Limb (tissue), 2 donors: ENCODE data around the gene GABRG2.
"Not testable (repeated sequence)": the region's sequence is repeated elsewhere in the genome, so short reads cannot be mapped to it uniquely, and the experiment has no call there.

Experiments used
- DNase-seq, 2 donors: peaks; one replicate each; pipeline ENCODE4 v3.0.0-alpha.2; 2016; ENCODE audit errors: extremely low spot score in 2 of 2

Gene GABRG2

GRCh38 chr5:162067655-162068411 lies at the start of gene GABRG2:
GABRG2 (plus strand) TSS chr5:162067773; CDS start chr5:162068000, 227 bp downstream.
- peak in 1 of 2 donors; percentile 28 for DNase-seq

DNA sequence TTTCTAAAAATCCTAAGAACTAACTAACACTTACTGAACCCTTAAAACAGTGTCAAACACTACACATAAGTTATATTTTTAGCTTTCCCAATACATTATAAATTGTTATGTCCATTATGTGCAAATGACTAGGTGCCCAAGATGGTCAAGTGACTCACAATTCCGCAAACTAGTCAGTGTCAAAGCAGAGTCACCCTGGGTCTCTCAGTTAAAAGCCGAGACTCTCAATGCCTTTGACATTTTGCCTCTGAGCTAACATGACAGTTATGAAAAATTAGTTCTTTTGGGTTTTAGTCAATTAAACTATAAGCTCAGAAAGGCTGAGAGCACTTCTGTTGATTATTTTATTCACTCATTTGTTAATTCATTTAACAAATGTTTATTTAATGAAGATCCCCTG lies 42.3 kb upstream of the GABRG2 start:
- DNase-seq: no peak

DNA sequence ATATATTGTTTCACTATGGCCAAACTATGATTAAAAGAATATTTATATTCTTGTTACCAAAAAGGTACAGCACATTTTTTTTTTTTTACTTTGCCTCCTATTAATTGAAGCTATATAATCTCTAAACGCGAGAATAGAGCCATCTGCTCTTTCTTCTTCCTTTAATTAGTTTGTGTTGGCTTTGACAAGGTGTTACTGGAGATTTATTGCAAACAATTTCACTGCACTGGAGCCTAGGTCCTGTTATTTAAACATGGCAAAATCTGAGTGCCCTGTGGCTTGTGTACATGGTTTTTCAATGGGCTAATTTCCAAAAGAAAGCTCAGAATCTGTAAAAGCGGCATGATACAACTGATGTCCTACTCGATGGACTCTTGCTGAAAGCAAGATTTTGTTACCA lies 40.8 kb upstream of the GABRG2 start:
- DNase-seq: no peak

GRCh38 chr5:162037431-162037830 lies 30.1 kb upstream of the GABRG2 start:
- no peak for DNase-seq

- no peak for DNase-seq
Observed at GRCh38 chr5:162047279-162047678, 20.3 kb upstream of the GABRG2 start.

DNA sequence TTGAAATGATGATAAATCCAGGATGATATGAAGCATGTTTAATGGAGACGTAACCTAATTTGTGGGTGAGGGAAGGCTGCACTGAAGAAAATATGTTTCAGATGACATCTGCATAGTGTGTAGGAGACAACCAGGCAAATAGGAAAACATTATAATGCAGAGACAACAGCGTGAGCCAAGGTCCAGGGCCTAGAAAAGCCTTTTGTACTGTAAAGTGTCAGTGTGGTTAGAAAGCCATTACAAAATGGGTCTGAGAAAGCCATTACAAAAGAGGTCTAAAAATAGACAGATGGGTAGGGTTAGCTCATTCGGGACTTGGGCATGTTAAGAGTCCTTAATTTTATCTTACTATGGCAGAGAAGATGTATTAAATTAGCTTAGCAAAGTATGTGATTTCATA lies 14.9 kb upstream of the GABRG2 start:
- no peak for DNase-seq

- DNase-seq: not testable (repeated sequence)
Observed at GRCh38 chr5:162055095-162055494, 12.5 kb upstream of the GABRG2 start.

DNA sequence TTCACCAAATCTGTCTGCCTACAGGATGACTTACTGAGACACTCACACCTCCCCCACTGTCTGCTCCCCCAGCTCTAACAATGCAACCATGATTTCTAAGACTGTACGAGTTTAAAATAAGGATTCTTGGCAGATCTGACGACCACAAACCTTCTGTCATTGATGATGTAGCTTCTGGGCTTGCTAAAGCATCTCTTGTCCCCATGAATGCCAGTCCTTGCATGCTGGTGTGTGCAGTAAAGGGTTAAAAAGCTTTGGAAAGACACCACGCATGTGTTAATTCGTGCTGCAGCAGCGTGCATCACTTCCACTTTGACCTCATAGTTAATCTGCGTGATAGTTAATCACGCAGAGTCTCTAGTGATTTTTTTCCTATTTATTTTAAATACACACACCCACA lies 411 bp upstream of the GABRG2 start:
- DNase-seq: no peak

DNA sequence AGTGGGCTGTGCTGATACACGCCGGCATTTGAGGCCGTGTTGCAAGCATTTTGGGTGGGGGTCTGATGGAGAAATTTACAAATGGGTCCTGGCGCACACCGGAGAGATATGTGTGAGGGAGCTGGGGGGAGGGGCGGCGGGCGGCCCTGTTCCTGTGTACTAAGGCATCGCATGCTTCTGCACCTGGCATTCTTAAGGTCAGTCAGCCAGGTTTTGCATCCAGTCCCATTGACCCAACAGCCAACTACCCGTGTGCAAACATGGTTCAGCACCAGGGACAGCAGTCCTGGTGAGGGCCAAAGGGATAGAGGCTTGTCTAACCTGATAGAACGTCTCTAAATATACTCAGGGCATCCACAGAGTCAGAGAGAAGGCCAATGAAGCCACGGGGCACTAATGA lies 839 bp downstream of the GABRG2 start:
- DNase-seq: peak; percentile 28 to 78

DNA sequence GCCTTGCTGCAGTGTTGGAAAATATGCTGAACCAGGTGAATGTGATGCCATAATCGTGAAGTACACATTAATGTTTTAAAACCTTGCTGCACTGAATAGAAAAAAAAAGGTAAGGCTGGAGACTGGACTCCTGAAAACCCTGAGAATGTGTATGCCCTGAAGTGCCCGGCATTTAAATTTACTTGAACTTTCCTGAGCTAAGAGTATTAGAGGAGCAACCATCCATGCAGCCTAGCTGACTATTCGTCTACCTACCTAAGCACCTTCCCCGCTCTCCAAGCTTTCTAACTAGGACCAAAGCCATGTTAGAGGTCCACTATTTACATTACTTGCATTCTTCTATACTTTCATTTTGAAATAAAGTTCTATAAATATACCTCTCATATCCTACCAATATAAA lies 1.4 kb downstream of the GABRG2 start:
- no peak for DNase-seq

DNA sequence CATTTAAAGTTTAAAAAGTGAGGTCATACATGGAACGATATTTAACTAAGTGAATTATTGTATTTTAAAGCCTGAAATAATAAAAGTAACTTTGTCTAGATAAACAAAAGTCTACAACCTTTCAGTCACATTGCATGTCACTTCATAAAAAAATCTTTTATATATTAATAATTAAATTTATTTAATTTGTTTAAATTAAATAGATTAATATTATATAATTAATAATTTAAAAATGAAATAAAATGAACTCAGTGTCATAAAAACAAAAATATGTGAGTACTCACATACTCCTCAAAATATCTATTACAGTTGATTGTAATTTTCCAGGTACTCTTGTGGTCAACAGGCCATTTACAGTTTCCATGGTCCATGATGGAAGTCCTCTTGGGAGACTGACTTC lies 11.2 kb downstream of the GABRG2 start:
- no peak for DNase-seq

GRCh38 chr5:162091336-162091735 lies 23.8 kb downstream of the GABRG2 start:
- no peak for DNase-seq

- no peak for DNase-seq
Observed at GRCh38 chr5:162096448-162096847, 28.9 kb downstream of the GABRG2 start.

DNA sequence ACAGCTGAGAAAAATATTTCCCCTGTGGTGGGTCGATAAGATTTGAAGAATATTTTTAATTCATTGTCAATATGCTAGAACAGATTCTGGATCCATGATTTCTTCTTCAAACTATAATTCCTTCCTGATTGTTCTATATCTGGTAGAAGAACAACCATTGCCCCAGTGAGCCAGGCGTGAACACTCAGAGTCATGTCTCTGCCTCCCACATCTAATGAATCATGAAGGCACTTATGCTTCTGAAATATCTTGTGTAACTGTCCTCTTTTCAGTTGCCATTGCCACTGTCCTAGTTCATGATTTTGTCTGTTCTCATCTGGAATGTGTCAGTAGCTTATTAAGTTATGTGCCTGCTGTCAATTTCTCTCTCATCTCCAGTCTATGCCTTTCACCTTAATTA lies 40.0 kb downstream of the GABRG2 start:
- no peak for DNase-seq

GRCh38 chr5:162119801-162120200 lies 52.2 kb downstream of the GABRG2 start:
- DNase-seq: no peak

GRCh38 chr5:162128117-162128516 lies 60.5 kb downstream of the GABRG2 start:
- peak in 1 of 2 donors; percentile 17 for DNase-seq

GRCh38 chr5:162132348-162132747 lies 64.8 kb downstream of the GABRG2 start:
- no peak for DNase-seq

DNA sequence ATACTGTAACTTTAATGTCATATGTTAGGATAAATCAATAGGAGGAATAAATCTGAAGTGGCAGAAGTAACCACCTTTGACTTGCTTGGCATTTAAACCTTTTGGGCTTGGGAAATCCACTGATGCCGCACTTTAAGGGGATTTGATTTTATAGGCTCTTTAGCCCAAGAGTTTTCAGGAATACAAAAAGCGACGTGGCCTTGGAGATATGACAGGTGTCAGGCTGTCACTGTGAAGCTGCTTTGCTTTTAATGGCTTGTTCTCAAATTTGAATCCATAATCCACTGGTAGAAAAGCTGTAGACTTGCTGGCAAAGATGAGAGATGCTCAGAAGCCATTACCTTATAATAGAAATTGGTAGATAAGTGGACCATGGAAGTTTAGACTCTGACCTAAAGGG lies 71.6 kb downstream of the GABRG2 start:
- DNase-seq: no peak

DNA sequence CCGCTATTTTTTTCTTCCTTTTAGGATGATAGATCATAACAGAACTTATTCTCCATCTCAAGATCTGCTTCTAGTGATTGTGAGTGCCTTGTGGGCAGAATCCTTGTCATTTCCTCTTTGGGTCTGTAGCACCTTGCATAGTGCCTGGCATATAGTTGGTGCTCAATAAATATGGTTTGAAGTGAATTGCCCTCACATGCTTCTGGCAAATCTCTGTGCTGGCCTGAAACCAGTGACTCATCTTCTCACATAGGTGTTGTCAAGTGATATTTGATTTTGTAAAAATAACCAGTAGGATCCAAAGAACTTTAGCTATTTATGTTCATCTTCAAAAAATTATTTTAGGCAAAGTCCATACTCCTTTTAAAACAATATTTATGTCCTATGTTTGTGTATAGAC lies 86.7 kb downstream of the GABRG2 start:
- no peak for DNase-seq

DNA sequence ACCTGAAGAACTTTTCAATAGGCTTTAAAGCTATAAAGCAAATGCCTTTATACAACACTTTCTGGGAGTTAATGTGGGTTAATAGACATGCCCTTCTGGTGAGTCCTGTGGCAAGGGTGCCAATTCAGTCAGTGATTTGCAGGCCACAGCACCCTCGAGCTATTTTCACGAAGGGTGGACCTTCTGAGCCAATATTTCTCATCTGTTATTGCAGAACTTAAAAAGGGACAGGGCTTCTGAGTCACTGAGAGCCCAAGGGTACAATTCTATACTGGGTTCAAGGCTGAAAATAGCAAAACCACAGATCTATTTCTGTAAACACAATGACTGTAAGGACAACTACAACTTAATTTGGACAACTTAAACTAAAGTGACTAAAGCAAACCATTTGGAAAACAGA lies 92.8 kb downstream of the GABRG2 start:
- no peak for DNase-seq

DNA sequence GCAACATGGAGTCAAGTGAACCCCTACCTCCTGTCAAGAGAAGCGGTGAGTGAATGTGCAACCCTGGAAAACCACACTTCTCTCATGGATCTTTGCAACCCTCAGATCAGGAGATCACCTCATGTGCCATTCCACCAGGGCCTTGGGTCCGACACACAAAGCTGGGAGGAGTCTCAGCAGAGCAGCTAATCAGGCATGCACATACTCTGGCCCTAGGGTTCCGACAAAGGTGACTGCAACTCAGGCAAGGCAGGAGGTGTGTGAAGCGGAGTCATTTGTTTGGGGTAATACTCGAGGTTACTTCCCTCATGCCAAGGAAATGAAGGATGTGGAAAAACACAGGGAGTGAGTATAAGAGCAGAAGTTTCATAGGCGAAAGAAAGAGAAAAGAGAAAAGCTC lies 96.1 kb downstream of the GABRG2 start:
- DNase-seq: no peak

DNA sequence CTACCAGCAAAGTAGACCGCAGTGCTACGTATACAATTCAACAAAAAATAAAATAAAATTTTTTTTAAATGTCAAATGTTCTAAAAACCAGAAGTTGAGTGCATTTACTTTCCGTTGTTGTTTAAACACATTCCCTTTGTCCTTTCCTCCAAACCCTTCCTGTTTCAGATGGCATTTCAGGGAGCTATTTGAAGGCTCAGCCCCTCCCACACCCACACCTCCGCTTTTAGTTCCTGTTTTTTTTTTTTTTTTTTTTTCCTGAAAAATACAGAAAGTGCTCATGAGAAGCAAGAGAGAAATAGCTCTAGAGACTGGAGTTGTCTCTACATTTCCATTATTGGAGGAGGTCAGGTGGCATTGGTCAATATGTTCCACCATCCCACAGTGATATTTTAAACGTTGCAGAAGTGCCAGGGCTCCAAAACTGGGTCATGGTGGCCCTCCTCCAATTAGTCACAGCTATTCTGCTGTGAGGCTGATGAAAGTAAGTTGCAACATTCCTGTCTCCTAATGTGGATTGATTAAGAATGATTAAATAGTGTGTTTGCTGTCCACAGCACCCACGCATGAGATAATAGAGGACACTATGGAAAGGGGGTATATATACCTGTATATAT lies 106.9 kb downstream of the GABRG2 start:
- DNase-seq: no peak

DNA sequence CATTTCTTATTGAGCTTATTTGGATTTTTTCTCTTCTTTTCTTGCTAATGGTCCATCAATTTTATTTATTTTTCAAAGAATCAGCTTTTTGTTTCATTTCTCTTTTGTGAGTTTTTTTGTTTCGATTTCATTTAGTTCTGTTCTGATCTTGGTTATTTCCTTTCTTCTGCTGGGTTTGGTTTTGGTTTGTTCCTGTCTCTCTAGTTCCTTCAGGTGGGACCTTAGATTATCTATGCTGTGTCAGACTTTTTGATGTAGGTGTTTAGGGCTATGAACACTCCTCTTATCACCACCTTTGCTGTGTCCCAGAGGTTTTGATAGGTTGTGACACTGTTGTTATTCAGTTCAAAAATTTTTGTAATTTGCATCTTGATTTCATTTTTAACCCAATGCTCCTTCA lies 119.8 kb downstream of the GABRG2 start:
- DNase-seq: no peak
